ENCODE data around the gene EXOSC10. TPM values are rescaled to one million over a fixed set of nuclear protein-coding genes. Genes with fewer than 3 reads are reported as not detected.
A peak's percentile ranks its signal among the peaks of the same experiment; 100 is the strongest.

EXOSC10 gene
- total and polyA plus RNA-seq, 2 of the 4 experiments (the other 2 are of a cell fraction): 64.5 to 66.0 TPM

GRCh38 chr1:11039351-11040104 is 60.1 kb downstream of the EXOSC10 start:
- Histone ChIP-seq H3K79me1 (ENCODE audit: low read depth in 1 of 2, low read length in 2 of 2) (no peaks in the 10 kb centered on the region), H3K18ac (ENCODE audit: low read depth, low read length) (no peak overlapping the region), H2BK15ac (ENCODE audit: low read depth, low read length) (no peak overlapping the region), H2AK9ac (replicated peaks; ENCODE audit: low read depth, low read length, poor library complexity) (no peak overlapping the region), H3K23ac (ENCODE audit: low read depth, low read length) (no peak overlapping the region), H3K27me3 (ENCODE audit: control insufficient read depth, insufficient read depth, low read length) (peaks cover 6% of the 10 kb centered on the region), H2BK120ac (ENCODE audit: low read depth, low read length) (no peak overlapping the region), H2BK20ac (ENCODE audit: low read depth, low read length) (no peak overlapping the region), H3K9ac (ENCODE audit: low read depth, low read length) (no peak overlapping the region), H2AK5ac (ENCODE audit: low read depth, low read length) (no peak overlapping the region), H3K4me1 (ENCODE audit: control insufficient read depth, insufficient read depth, low read length) (no peaks in the 10 kb centered on the region), H3K36me3 (ENCODE audit: control insufficient read depth, insufficient read depth, low read length) (no peaks in the 10 kb centered on the region), H3K4ac (ENCODE audit: low read depth, low read length) (no peak overlapping the region), H3K4me3 (ENCODE audit: insufficient read depth, low read depth, low read length) (no peak overlapping the region), H2AFZ (replicated peaks; ENCODE audit: low read length, poor library complexity) (no peak overlapping the region), H3K9me1 (ENCODE audit: insufficient read depth, low read length) (no peaks in the 10 kb centered on the region), H3K14ac (replicated peaks; ENCODE audit: low read depth, low read length) (no peak overlapping the region), H4K20me1 (ENCODE audit: insufficient read depth, low read length) (no peaks in the 10 kb centered on the region), H4K91ac (ENCODE audit: insufficient read depth, low read depth, low read length) (no peak overlapping the region), H3K27ac (ENCODE audit: insufficient read depth, low read length) (no peak overlapping the region), H4K5ac (ENCODE audit: low read depth, low read length) (no peak overlapping the region), H3K9me3 (ENCODE audit: control insufficient read depth, insufficient read depth, low read length) (no peaks in the 10 kb centered on the region), H2BK5ac (ENCODE audit: low read depth, low read length, poor library complexity, severe bottlenecking) (peak overlapping the region; percentile 33), H3K56ac (ENCODE audit: extremely low read depth, insufficient read depth, low read length) (no peak overlapping the region), H3K4me2 (ENCODE audit: low read depth, low read length) (no peak overlapping the region), H4K8ac (ENCODE audit: low read depth in 2 of 2, low read length in 2 of 2) (no peak overlapping the region)
- intact Hi-C loops (cut with micrococcal nuclease) (loop anchor here (5.0 kb wide), 2 partner anchors 678 to 853 kb away; no protein-coding TSS in a partner anchor), in situ Hi-C loops (cut with MboI; ENCODE audit: low sequenced_read_pairs) (loop anchor here (10.0 kb wide), 1 partner anchor 605 kb away; no protein-coding TSS in a partner anchor), dilution Hi-C loops (cut with HindIII; ENCODE audit: low sequenced_read_pairs, unreplicated experiment) (no loop called here)
- BruUV-seq (replicated peaks): no TSS peak
- WGBS, 2 experiments (ENCODE audit: extremely low coverage in 2 of 2, insufficient read length in 1 of 2): 38% methylated on average over 2 of the region's 2 CpGs; no CpG with 5 or more reads in 1 of the 2 experiments
- DNase-seq (no peak), ATAC-seq (ENCODE audit: low read depth) (no peak)
- TF ChIP-seq SMC3 (IDR thresholded peaks at IDR 0.05; ENCODE audit: low read depth, low read length) (no peak), RCOR1 (IDR thresholded peaks at IDR 0.05; ENCODE audit: insufficient replicate concordance, low read length) (no peak), RAD21 (IDR thresholded peaks at IDR 0.05; ENCODE audit: low read length) (no peak), CHD1 (IDR thresholded peaks at IDR 0.05; ENCODE audit: low read depth, low read length) (no peak), MAZ (IDR thresholded peaks at IDR 0.05; ENCODE audit: borderline replicate concordance, low read depth, low read length) (no peak), FOS (IDR thresholded peaks at IDR 0.05; ENCODE audit: low read depth, low read length) (no peak), POLR2A (IDR thresholded peaks at IDR 0.05; ENCODE audit: low read depth, low read length) (no peak), RFX5 (IDR thresholded peaks at IDR 0.05; ENCODE audit: low read depth, low read length) (no peak), BHLHE40 (IDR thresholded peaks at IDR 0.05; ENCODE audit: low read depth, low read length) (no peak), NFE2L2 (IDR thresholded peaks at IDR 0.05; ENCODE audit: low read depth, low read length) (no peak), MXI1 (IDR thresholded peaks at IDR 0.05; ENCODE audit: borderline replicate concordance, low read depth, low read length) (no peak), MAFK (IDR thresholded peaks at IDR 0.05; ENCODE audit: low read depth, low read length) (no peak), CEBPB (IDR thresholded peaks at IDR 0.05; ENCODE audit: low read depth, low read length) (no peak)
- TF ChIP-seq, protein P1, sequence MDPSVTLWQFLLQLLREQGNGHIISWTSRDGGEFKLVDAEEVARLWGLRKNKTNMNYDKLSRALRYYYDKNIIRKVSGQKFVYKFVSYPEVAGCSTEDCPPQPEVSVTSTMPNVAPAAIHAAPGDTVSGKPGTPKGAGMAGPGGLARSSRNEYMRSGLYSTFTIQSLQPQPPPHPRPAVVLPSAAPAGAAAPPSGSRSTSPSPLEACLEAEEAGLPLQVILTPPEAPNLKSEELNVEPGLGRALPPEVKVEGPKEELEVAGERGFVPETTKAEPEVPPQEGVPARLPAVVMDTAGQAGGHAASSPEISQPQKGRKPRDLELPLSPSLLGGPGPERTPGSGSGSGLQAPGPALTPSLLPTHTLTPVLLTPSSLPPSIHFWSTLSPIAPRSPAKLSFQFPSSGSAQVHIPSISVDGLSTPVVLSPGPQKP (IDR thresholded peaks at IDR 0.05; ENCODE audit: borderline replicate concordance, low read depth, low read length): no peak
- TF ChIP-seq, protein P2, sequence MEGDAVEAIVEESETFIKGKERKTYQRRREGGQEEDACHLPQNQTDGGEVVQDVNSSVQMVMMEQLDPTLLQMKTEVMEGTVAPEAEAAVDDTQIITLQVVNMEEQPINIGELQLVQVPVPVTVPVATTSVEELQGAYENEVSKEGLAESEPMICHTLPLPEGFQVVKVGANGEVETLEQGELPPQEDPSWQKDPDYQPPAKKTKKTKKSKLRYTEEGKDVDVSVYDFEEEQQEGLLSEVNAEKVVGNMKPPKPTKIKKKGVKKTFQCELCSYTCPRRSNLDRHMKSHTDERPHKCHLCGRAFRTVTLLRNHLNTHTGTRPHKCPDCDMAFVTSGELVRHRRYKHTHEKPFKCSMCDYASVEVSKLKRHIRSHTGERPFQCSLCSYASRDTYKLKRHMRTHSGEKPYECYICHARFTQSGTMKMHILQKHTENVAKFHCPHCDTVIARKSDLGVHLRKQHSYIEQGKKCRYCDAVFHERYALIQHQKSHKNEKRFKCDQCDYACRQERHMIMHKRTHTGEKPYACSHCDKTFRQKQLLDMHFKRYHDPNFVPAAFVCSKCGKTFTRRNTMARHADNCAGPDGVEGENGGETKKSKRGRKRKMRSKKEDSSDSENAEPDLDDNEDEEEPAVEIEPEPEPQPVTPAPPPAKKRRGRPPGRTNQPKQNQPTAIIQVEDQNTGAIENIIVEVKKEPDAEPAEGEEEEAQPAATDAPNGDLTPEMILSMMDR (conservative IDR thresholded peaks at IDR 0.05; ENCODE audit: low read depth, low read length): no peak
- TF ChIP-seq, protein P3, sequence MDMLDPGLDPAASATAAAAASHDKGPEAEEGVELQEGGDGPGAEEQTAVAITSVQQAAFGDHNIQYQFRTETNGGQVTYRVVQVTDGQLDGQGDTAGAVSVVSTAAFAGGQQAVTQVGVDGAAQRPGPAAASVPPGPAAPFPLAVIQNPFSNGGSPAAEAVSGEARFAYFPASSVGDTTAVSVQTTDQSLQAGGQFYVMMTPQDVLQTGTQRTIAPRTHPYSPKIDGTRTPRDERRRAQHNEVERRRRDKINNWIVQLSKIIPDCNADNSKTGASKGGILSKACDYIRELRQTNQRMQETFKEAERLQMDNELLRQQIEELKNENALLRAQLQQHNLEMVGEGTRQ (IDR thresholded peaks at IDR 0.05; ENCODE audit: low read depth, low read length): no peak
- POLR2A ChIA-PET (ENCODE audit: unreplicated experiment): no interaction called here
- CTCF ChIA-PET: no interaction called here

Measured in IMR-90 (cell line).